BE2C (cell line): ENCODE data around the gene FAM168B.

Experiments
- DNase-seq: peaks from one replicate; pipeline ENCODE4 v3.0.0-alpha.2; 2020
- H3K27me3 ChIP-seq: fragments of 250-450 bp; sonication (Bioruptor Pico); 2 replicates; pipeline ENCODE4 v1.5.1; 2020; ENCODE audit warnings: mild to moderate bottlenecking
- H3K36me3 ChIP-seq: fragments of 250-450 bp; sonication (Bioruptor Pico); 2 replicates; pipeline ENCODE4 v1.5.1; 2020; ENCODE audit warnings: mild to moderate bottlenecking
- H3K4me1 ChIP-seq: fragments of 250-450 bp; sonication (Bioruptor Pico); 2 replicates; pipeline ENCODE4 v1.5.1; 2020
- H3K4me3 ChIP-seq: 2 replicates; pipeline ENCODE4 v1.5.1; 2011; ENCODE audit warnings: low read depth, low read length
- H3K9me3 ChIP-seq: fragments of 250-450 bp; sonication (Bioruptor Pico); 2 replicates; pipeline ENCODE4 v1.5.1; 2020
- TF ChIP-seq, protein P1 (sequence below): IDR thresholded peaks from 2 replicates; pipeline ENCODE4 v1.5.1; 2012; ENCODE audit warnings: mild to moderate bottlenecking, low read depth, low read length

FAM168B gene

DNA sequence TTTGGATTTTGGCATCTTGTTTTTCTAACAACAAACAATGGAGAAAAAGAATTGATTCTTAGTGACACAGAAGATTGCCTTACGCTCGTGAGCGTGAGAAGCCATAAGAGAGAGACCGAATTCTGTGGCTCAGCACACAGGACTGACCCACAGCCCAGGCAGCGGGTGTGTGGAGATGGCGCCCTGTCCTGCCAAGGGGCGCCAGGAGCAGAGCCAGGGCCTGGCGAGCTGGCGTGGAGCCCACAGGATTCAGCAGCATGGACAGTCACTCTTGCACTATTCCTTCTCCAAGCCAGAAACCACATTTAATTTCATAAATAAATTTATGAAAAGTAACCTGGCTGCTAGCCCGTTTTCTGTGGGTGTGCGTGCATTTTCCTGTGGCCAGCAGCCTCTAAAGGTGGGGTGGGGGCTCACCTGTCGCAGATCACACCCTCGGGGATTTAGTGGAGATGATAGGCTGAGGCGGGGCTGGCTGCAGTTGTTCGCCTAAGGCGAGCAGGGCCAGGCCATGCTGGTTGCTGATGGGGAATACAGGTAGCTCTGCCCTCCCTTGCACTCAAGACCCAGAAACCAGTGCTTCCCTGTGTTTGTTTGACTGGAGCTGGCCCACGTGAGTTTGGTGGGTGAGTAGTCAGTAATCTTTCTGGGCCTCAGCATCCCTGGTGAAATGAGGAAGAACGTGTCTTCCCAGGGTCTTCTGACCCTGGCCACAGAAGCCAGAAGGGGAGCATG is 46.2 kb downstream of the FAM168B start:
- TF ChIP-seq, protein P1, sequence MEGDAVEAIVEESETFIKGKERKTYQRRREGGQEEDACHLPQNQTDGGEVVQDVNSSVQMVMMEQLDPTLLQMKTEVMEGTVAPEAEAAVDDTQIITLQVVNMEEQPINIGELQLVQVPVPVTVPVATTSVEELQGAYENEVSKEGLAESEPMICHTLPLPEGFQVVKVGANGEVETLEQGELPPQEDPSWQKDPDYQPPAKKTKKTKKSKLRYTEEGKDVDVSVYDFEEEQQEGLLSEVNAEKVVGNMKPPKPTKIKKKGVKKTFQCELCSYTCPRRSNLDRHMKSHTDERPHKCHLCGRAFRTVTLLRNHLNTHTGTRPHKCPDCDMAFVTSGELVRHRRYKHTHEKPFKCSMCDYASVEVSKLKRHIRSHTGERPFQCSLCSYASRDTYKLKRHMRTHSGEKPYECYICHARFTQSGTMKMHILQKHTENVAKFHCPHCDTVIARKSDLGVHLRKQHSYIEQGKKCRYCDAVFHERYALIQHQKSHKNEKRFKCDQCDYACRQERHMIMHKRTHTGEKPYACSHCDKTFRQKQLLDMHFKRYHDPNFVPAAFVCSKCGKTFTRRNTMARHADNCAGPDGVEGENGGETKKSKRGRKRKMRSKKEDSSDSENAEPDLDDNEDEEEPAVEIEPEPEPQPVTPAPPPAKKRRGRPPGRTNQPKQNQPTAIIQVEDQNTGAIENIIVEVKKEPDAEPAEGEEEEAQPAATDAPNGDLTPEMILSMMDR: no peak

DNA sequence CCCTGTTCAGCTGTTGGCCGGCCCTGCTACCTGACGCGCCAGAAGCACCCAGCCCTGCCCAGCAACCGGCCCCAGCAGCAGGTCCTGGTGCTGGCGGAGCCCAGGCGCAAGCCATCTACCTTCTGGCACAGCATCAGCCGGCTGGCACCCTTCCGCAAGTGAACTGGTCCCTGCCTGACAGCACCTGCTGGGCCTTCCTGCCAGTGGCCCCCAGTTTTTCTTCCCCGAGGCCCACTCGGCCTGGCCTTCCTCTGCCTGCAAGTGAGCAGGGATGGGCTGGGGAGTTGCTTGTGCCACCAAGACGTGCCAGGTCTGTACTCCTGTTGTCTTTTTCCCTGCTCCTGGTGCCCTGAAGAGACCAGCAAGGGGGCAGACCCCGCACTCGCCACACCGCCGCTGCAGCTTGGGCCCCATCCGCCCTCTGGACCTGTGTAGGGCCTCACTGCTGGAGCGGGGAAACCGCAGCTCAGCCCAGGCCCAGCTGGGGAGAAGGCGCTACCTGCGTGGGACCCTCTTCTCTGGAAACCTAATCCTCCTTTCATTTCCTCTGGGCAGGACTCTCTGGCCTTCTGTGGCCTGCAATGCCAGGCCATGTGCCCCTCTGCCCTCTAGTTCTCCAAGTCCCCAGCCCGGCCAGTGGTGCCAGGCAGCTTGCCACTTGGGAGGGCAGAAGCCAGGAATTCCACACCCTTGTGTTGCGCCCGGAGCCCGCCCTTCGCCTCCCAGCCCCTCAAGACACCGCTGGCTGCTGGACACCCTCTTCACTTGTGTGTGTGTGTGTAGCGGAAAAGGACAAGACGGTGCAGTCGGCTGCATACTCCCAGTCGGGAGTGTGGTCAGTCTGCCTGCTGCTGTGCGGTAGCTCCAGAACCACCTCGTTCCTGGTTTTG is 47.0 kb downstream of the FAM168B start:
- no peaks in the 10 kb centered on the region for H3K4me1 ChIP-seq
- H3K36me3 ChIP-seq: 0 out of 2 replicates have a peak, but pooled peaks cover 4% of the 10 kb centered on the region
- DNase-seq: no peak
- no peaks in the 10 kb centered on the region for H3K9me3 ChIP-seq
- H3K27me3 ChIP-seq: no peaks in the 10 kb centered on the region
- H3K4me3 ChIP-seq: no peak overlapping the region
- TF ChIP-seq, protein P1: no peak

More for the DNA sequence above, 46.2 kb downstream of the FAM168B start:
- H3K36me3 ChIP-seq: peaks cover 4% of the 10 kb centered on the region; the same call in 1 of the 2 replicates
- H3K27me3 ChIP-seq: no peaks in the 10 kb centered on the region
- H3K4me1 ChIP-seq: no peaks in the 10 kb centered on the region
- no peaks in the 10 kb centered on the region for H3K9me3 ChIP-seq
- H3K4me3 ChIP-seq: no peak overlapping the region
- DNase-seq: no peak

DNA sequence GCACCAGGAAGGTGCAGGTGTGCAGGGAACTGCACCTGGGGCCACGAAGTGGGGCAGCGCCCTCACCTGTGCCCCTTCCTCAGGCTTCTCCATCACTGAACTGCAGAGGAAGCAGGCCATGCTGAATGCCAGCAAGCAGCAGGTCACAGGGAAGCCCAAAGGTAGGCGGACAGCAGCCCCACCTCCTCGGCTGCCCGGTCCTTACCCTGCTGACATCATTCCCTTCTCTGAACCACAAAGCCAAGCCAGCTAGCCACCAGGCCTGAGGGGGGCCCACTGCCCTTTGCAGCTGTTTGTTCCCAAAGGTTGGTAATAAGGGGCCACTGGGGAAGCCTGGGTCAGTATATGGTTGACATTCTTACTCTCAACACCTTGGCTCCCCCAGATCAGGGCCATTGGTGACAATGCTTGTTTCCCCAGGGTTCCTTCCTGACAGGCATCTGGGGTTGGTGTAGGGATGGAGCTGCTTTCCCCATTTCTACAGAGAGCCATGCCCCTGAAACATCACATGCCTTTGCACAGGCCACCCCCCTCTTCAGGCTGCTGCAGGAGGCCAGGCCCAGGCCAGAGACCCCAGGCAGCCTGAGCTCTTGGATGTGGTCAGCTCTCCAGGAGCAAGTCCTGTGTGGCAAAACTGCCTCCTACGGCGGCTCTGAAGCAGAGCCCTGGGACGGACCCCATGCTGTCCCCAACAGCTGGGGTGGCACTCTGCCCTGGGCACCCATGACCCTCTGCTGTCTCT is 47.8 kb downstream of the FAM168B start:
- no peak for DNase-seq
- H3K4me3 ChIP-seq: no peak overlapping the region
- no peaks in the 10 kb centered on the region for H3K27me3 ChIP-seq
- no peaks in the 10 kb centered on the region for H3K9me3 ChIP-seq
- H3K36me3 ChIP-seq: 0 out of 2 replicates have a peak, but pooled peaks cover 4% of the 10 kb centered on the region
- H3K4me1 ChIP-seq: no peaks in the 10 kb centered on the region
- TF ChIP-seq, protein P1: no peak

DNA sequence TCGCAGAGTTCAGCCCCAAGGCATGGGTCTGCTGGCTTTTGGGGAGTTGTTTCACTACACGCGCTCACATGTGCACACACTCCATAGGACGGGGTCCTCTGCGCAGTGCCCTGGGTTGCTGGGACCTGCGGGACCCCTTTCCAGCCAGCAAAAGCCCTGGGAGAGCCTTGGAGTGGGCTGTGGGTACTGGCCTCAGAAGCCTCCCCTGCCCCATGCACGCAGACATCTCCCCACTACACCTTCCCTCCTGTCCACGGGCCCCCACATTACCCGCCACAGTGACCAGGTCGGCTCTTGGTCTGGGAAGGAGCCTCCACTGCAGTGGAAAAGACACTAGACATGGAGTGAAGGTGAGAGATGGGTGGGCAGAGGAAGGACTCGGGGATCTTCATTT is 48.5 kb downstream of the FAM168B start:
- Histone ChIP-seq H3K36me3 (0 out of 2 replicates have a peak, but pooled peaks cover 4% of the 10 kb centered on the region), H3K4me3 (no peak overlapping the region), H3K4me1 (no peaks in the 10 kb centered on the region), H3K27me3 (no peaks in the 10 kb centered on the region), H3K9me3 (no peaks in the 10 kb centered on the region)
- TF ChIP-seq, protein P1: no peak
- DNase-seq: no peak

DNA sequence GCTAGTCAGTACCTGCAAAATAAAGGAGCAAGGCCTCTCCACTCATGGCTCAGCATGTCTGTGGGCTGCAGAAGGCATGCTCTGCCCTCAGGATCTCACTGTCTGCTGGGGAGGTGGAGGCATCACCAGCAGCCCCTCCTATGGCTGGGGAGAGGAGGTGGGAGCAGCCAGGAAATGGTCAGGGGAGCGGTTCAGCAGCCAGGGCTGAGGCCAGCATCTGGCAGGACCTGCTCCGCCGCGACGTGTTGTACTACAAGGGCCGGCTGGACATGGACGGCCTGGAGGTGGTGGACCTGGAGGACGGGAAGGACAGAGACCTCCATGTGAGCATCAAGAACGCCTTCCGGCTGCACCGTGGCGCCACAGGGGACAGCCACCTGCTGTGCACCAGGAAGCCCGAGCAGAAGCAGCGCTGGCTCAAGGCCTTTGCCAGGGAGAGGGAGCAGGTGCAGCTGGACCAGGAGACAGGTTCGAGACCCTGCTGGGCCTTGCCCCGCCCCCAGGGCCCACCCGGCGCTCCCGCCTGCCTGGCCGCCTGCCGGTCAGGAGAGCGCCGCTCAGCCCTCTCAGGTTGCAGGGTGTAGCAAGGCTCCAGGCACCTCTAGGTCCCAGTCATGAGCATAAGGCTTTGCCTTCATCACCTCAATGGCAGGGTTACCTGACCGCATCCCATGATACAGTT is 49.0 kb downstream of the FAM168B start:
- TF ChIP-seq, protein P1: no peak
- Histone ChIP-seq H3K27me3 (no peaks in the 10 kb centered on the region), H3K4me3 (no peak overlapping the region), H3K36me3 (0 out of 2 replicates have a peak, but pooled peaks cover 4% of the 10 kb centered on the region), H3K4me1 (no peaks in the 10 kb centered on the region), H3K9me3 (no peaks in the 10 kb centered on the region)
- no peak for DNase-seq
